Lower lobe of right lung (tissue), 2 donors: ENCODE data around the gene NUAK1. TPM values are rescaled to one million over a fixed set of nuclear protein-coding genes. Genes with fewer than 3 reads are reported as not detected.

Source experiments
- ATAC-seq, 2 donors: fragments of 200-7000 bp; cut with Tn5 transposase; one replicate each; pipeline ENCODE4 v1.9.1; 2020 to 2022; ENCODE audit warnings: mild to moderate bottlenecking in 2 of 2, moderate library complexity in 2 of 2
- DNase-seq: peaks from one replicate; pipeline ENCODE4 v3.0.0-alpha.2; 2020
- H3K27ac ChIP-seq: fragments of 200-600 bp; one replicate; pipeline ENCODE4 v1.8.0; 2022
- H3K27me3 ChIP-seq: fragments of 200-600 bp; one replicate; pipeline ENCODE4 v1.8.0; 2022; ENCODE audit warnings: low read depth
- H3K36me3 ChIP-seq: fragments of 200-600 bp; one replicate; pipeline ENCODE4 v1.8.0; 2022; ENCODE audit warnings: mild to moderate bottlenecking
- H3K4me1 ChIP-seq: fragments of 200-600 bp; one replicate; pipeline ENCODE4 v1.8.0; 2022
- H3K4me3 ChIP-seq: fragments of 200-600 bp; one replicate; pipeline ENCODE4 v1.8.0; 2022; ENCODE audit warnings: mild to moderate bottlenecking
- H3K9me3 ChIP-seq: fragments of 200-600 bp; one replicate; pipeline ENCODE4 v1.8.0; 2022
- CTCF ChIP-seq: fragments of 200-600 bp; IDR thresholded peaks from one replicate; pipeline ENCODE4 v1.8.0; 2022; ENCODE audit warnings: antibody characterized with exemption, mild to moderate bottlenecking
- intact Hi-C: fragments of 100-400 bp; cut with DNase I; formaldehyde crosslinking; loops from one replicate; pipeline ENCODE4 v1.11.0; 2022
- total RNA-seq: library from RNA; stranded (reverse); fragmentation: NEBNext Ultra II Directional; extraction: Animal tissue kit (Norgen Biotek cat#: 25700); gene quantifications from one replicate; pipeline ENCODE4 v1.2.1, GENCODE V29; 2021
- donor health status: DM: no; HTN: yes; CAD: no; lungs with severe emphysema.

The NUAK1 gene
- total RNA-seq, 1 donor from 2014 or later = 17.5 TPM

GRCh38 chr12:106130474-106131113, 8.2 kb downstream of the NUAK1 start:
- Histone ChIP-seq H3K27ac (no peak overlapping the region), H3K4me3 (no peak overlapping the region), H3K4me1 (peaks cover 62% of the 10 kb centered on the region), H3K27me3 (peaks cover 6% of the 10 kb centered on the region), H3K36me3 (no peaks in the 10 kb centered on the region), H3K9me3 (no peaks in the 10 kb centered on the region)
- TF ChIP-seq CTCF = no peak
- intact Hi-C loops = no loop called here
- ATAC-seq = no peak
- DNase-seq = no peak

DNA sequence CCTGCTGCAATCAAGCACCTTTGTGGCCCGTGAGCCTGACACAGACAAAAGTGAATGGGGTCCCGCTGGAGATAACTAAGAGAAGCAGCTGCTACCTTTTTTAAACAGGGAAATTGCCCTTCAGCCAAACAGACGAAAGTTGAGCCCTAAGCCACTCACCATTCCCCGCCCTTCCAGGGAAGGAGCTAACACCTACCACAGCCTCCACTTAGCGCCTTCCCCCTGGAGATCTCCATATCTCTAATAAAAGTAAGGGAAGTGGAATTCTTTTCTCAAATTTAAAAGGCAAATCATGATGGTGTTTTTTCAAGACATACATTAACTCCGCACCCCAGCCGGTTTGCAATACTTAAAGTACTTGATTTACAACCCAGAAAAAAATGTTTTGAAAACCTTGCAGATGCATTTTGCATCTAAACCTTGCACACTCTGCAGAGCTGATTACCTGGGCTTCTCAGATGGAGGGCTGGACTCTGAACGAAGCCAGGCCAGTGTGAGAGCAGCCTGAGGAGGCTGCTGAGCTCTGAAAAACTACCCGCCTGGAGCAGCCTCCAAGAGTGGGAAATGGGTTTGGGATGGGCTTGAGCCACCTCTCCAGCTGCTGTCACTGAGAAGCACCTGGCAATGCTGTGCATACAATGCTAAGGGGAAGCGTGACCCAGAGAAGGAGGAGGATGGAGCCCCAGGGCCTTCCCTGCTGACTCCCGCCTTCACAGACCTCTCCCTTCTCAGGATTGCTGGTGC, 10.0 kb downstream of the NUAK1 start:
- ATAC-seq (no peak), DNase-seq (no peak)
- Histone ChIP-seq H3K9me3 (no peaks in the 10 kb centered on the region), H3K4me3 (no peak overlapping the region), H3K4me1 (peaks cover 68% of the 10 kb centered on the region), H3K36me3 (no peaks in the 10 kb centered on the region), H3K27me3 (no peaks in the 10 kb centered on the region), H3K27ac (no peak overlapping the region)
- intact Hi-C loops = no loop called here
- TF ChIP-seq CTCF = no peak

DNA sequence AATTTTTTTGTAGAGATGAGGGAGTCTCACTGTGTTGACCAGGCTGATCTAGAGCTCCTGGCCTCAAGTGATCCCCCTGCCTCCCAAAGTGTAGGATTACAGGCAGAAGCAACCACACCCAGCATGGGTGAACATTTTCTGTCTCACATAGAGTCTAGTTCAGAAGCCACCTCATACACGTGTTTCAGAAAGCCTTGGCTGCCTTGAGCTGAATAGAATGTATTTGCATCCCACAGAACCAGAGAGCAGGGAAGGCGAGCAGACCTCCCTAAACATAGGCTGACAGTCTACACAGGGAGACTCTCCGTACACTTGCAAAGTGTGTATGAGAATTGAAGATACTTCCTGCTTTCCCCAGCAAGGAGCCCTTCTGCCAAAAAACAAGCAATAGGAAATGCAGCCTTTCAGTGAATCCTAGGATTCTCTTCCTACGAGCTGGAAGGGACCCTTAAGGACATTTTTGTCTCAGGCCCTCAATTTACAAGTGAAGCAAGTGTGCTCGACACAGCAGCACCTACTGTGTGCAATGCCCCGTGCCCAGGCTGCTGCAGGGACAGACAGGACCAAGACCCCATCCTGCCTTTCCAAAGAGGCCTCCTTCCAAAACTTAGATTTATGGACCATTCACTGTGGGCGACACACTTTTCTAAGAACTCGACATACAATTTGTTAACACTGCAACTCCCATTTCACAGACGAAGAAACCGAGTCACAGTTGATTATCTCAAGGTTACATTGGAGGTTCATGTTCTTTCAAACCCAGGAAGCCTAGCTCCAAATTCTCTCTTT, 11.2 kb downstream of the NUAK1 start:
- Histone ChIP-seq H3K9me3 (no peaks in the 10 kb centered on the region), H3K27me3 (no peaks in the 10 kb centered on the region), H3K36me3 (no peaks in the 10 kb centered on the region), H3K4me3 (no peak overlapping the region), H3K27ac (no peak overlapping the region), H3K4me1 (peaks cover 56% of the 10 kb centered on the region)
- intact Hi-C loops = no loop called here
- ATAC-seq (no peak), DNase-seq (no peak)
- TF ChIP-seq CTCF = no peak

DNA sequence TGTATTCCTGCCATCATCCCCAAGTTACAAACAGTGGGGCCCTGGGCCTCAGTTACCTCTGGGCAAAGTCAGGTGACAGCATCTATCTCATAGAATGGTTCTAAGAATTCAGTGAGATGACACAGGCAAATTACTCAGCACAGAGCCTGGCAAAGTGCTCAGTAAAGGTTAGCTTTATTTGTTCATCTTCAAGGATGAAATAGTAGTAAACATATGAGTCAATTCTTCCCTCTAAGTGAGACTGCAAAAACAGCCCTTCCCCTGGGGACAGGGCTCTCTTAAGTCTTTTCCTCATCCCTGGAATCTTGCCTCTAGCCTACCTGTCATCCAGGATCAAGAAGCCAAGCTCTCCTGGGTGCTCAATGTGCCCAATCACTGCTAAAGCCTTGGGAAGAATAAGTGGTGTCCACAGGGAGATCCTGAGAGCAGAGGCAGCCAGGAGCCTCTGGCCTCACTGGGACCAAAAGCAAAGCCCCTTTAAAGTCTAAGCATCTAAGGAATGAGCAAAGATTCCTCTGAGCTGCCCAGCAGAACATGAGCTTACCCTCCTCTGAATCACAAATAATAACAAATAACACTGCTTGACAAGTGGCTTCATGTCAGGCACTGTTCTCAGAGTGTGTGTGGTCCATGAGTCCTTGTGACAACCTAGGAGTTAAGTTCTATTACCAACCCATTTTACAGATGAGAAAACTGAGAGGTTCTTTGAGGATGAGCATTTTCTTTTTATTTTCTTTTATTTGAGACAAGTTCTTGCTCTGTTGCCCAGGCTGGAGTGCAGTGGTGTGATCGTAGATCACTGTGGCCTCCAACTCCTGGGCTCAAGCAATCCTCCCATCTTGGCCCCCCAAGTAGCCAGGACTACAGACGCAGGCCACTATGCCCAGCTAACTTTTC, 12.1 kb downstream of the NUAK1 start:
- intact Hi-C loops = no loop called here

More for the DNA sequence above, 12.1 kb downstream of the NUAK1 start:
- DNase-seq (no peak), ATAC-seq (no peak)
- no peaks in the 10 kb centered on the region for H3K36me3 ChIP-seq
- TF ChIP-seq CTCF = no peak
- no peak overlapping the region for H3K4me3 ChIP-seq
- no peaks in the 10 kb centered on the region for H3K9me3 ChIP-seq
- no peaks in the 10 kb centered on the region for H3K27me3 ChIP-seq
- H3K4me1 ChIP-seq = peaks cover 55% of the 10 kb centered on the region
- no peak overlapping the region for H3K27ac ChIP-seq
